Tibial nerve (tissue), 3 donors: ENCODE measurements around the gene TRPM8.

Source experiments
- CTCF ChIP-seq, 5 experiments: fragments of 200-600 bp in 3 of 5; fragments of 450-650 bp in 2 of 5; sonication (generic) in 3 of 5; IDR thresholded peaks; one replicate each; pipeline ENCODE4 v1.5.1; 2016 to 2019; ENCODE audit warnings: antibody characterized with exemption in 5 of 5, mild to moderate bottlenecking in 3 of 5, moderate library complexity in 2 of 5
- POLR2A ChIP-seq, 2 donors: fragments of 450-650 bp; IDR thresholded peaks; one replicate each; pipeline ENCODE4 v1.6.1; 2017; ENCODE audit warnings: antibody characterized with exemption in 2 of 2, mild to moderate bottlenecking in 2 of 2, moderate library complexity in 2 of 2

- TF ChIP-seq CTCF (IDR thresholded peaks at IDR 0.05) (no peak), POLR2A (IDR thresholded peaks at IDR 0.05) (no peak)
Measured at GRCh38 chr2:233968556-233968955, 51.4 kb downstream of the TRPM8 start.
